ENCODE data around the gene DPP8.

DNA sequence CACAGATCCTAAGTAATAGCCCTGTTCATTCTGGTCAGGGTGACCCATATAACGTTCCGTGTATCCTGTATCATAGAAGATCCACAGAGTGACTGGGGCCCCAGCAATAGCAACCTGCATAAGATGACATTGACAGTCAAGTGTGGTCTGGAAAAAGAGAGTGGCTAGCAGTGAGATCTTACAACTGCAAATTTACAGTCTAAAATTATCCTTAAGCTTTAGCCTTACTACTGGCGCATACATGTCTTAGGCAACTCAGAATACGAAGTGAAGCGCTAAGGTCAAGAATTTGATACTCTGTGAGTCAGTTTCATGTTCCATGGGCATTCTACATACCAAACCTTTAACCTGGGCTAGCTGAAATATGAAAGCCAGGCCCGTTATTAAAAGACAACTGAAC, 65.5 kb downstream of the DPP8 start:
- TF ChIP-seq, protein P1, sequence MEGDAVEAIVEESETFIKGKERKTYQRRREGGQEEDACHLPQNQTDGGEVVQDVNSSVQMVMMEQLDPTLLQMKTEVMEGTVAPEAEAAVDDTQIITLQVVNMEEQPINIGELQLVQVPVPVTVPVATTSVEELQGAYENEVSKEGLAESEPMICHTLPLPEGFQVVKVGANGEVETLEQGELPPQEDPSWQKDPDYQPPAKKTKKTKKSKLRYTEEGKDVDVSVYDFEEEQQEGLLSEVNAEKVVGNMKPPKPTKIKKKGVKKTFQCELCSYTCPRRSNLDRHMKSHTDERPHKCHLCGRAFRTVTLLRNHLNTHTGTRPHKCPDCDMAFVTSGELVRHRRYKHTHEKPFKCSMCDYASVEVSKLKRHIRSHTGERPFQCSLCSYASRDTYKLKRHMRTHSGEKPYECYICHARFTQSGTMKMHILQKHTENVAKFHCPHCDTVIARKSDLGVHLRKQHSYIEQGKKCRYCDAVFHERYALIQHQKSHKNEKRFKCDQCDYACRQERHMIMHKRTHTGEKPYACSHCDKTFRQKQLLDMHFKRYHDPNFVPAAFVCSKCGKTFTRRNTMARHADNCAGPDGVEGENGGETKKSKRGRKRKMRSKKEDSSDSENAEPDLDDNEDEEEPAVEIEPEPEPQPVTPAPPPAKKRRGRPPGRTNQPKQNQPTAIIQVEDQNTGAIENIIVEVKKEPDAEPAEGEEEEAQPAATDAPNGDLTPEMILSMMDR (IDR thresholded peaks at IDR 0.05; ENCODE audit: low read depth, low read length) = no peak
- no peak for TF ChIP-seq EZH2phosphoT487 (IDR thresholded peaks at IDR 0.05; ENCODE audit: low read depth)
